HG03066 (cell line): Measurements from ENCODE around the gene ZBTB1.
A peak's percentile ranks its signal among the peaks of the same experiment; 100 is the strongest.
"Not testable (repeated sequence)": the region's sequence is repeated elsewhere in the genome, so short reads cannot be mapped to it uniquely, and the experiment has no call there.

ENCODE experiments used
- ATAC-seq: cut with Tn5 transposase; IDR thresholded peaks from one replicate; pipeline ENCODE4 v1.9.1; 2021; ENCODE audit warnings: low read depth; ENCODE audit not compliant: unreplicated experiment

Gene ZBTB1

GRCh38 chr14:64520699-64521098, 16.1 kb downstream of the ZBTB1 start:
- no peak for ATAC-seq

- no peak for ATAC-seq
Observed at GRCh38 chr14:64522591-64523355, 18.2 kb downstream of the ZBTB1 start.

- ATAC-seq = no peak
Observed at GRCh38 chr14:64525354-64525753, 20.8 kb downstream of the ZBTB1 start.

- no peak for ATAC-seq
Observed at GRCh38 chr14:64531567-64531966, 27.0 kb downstream of the ZBTB1 start.

GRCh38 chr14:64536488-64537245, 32.1 kb downstream of the ZBTB1 start:
- ATAC-seq = no peak

- peak; percentile 93 for ATAC-seq
Observed at GRCh38 chr14:64540208-64541202, 35.9 kb downstream of the ZBTB1 start, which contains the start of gene HSPA2. TSS of gene HSPA2 (plus strand) at chr14:64540741. CDS start at chr14:64540850, 109 bp downstream.

GRCh38 chr14:64541261-64541971, 36.8 kb downstream of the ZBTB1 start:
- no peak for ATAC-seq

- no peak for ATAC-seq
Observed at GRCh38 chr14:64541972-64542835, 37.6 kb downstream of the ZBTB1 start.

- no peak for ATAC-seq
Observed at GRCh38 chr14:64542836-64543201, 38.2 kb downstream of the ZBTB1 start.

- no peak for ATAC-seq
Observed at GRCh38 chr14:64544607-64545312, 40.2 kb downstream of the ZBTB1 start.

- ATAC-seq = no peak
Observed at GRCh38 chr14:64549016-64549415, 44.4 kb downstream of the ZBTB1 start.

- ATAC-seq = no peak
Observed at GRCh38 chr14:64549791-64550620, 45.4 kb downstream of the ZBTB1 start, which contains the start of gene PPP1R36. TSS of gene PPP1R36 (plus strand) at chr14:64549961. CDS start at chr14:64549998, 37 bp downstream.

- no peak for ATAC-seq
Observed at GRCh38 chr14:64550621-64551333, 46.2 kb downstream of the ZBTB1 start.

- no peak for ATAC-seq
Observed at GRCh38 chr14:64554556-64554955, 50.0 kb downstream of the ZBTB1 start.

- ATAC-seq = no peak
Observed at GRCh38 chr14:64556526-64556925, 52.0 kb downstream of the ZBTB1 start.

- not testable (repeated sequence) for ATAC-seq
Observed at GRCh38 chr14:64558216-64558615, 53.6 kb downstream of the ZBTB1 start.

GRCh38 chr14:64561631-64562030, 57.1 kb downstream of the ZBTB1 start:
- ATAC-seq = no peak
